HepG2 (cell line): Measurements from ENCODE around the gene SAMD4A. TPM values are rescaled to one million over a fixed set of nuclear protein-coding genes. Genes with fewer than 3 reads are reported as not detected.

Source experiments
- ATF7 ChIP-seq, 2 experiments: fragments of 450-650 bp in 1 of 2; sonication (generic) in 1 of 2; formaldehyde crosslinking in 1 of 2; IDR thresholded peaks; 2 replicates each; pipeline versions ENCODE4 v1.4.0 to v1.6.1; 2016 to 2020; ENCODE audit warnings: antibody characterized with exemption in 1 of 2, mild to moderate bottlenecking in 1 of 2, missing genetic modification reagents in 1 of 2
- BCLAF1 ChIP-seq: fragments of 450-650 bp; IDR thresholded peaks from 2 replicates; pipeline ENCODE4 v1.6.1; 2017; ENCODE audit warnings: mild to moderate bottlenecking
- CAMTA2 ChIP-seq: sonication (generic); formaldehyde crosslinking; IDR thresholded peaks from 2 replicates; pipeline ENCODE4 v1.4.0; 2020; ENCODE audit warnings: mild to moderate bottlenecking, missing genetic modification reagents, borderline replicate concordance
- EEA1 ChIP-seq: sonication (generic); formaldehyde crosslinking; IDR thresholded peaks from 2 replicates; pipeline ENCODE4 v1.5.1; 2020; ENCODE audit warnings: mild to moderate bottlenecking, missing genetic modification reagents, borderline replicate concordance
- GATAD1 ChIP-seq: IDR thresholded peaks from 2 replicates; pipeline ENCODE4 v1.6.1; 2016; ENCODE audit warnings: missing genetic modification reagents, missing compliant biosample characterization
- MAFF ChIP-seq: IDR thresholded peaks from 2 replicates; pipeline ENCODE4 v1.6.1; 2011; ENCODE audit warnings: low read depth, low read length, improper control_type of control experiment
- MLXIP ChIP-seq: sonication (generic); formaldehyde crosslinking; IDR thresholded peaks from 2 replicates; pipeline ENCODE4 v1.9.0; 2021; ENCODE audit warnings: missing genetic modification reagents, borderline replicate concordance
- PLRG1 ChIP-seq: fragments of 450-650 bp; conservative IDR thresholded peaks from 2 replicates; pipeline ENCODE4 v1.6.1; 2016
- POGK ChIP-seq: sonication (generic); formaldehyde crosslinking; conservative IDR thresholded peaks from 2 replicates; pipeline ENCODE4 v1.8.0; 2022; ENCODE audit warnings: mild to moderate bottlenecking, moderate library complexity, missing genetic modification reagents
- TBX2 ChIP-seq: sonication (generic); formaldehyde crosslinking; IDR thresholded peaks from 2 replicates; pipeline ENCODE4 v1.5.0; 2020; ENCODE audit warnings: missing genetic modification reagents, mild to moderate bottlenecking, borderline replicate concordance
- ZFP91 ChIP-seq: sonication (generic); formaldehyde crosslinking; IDR thresholded peaks from 2 replicates; pipeline ENCODE4 v1.9.0; 2022; ENCODE audit warnings: missing genetic modification reagents, mild to moderate bottlenecking, borderline replicate concordance
- ZNF577 ChIP-seq: sonication (generic); formaldehyde crosslinking; IDR thresholded peaks from 2 replicates; pipeline ENCODE4 v1.4.0; 2020; ENCODE audit warnings: mild to moderate bottlenecking, low read depth, missing genetic modification reagents, borderline replicate concordance
- polyA plus RNA-seq, 8 experiments: library from polyadenylated mRNA; depleted of rRNA in 3 of 8; stranded (reverse) in 7 of 8; unstranded in 1 of 8; fragments of >200 nt; fragmentation: Illumina TruSeq in 4 of 8; extraction: Trizol in 4 of 8; gene quantifications; 2 replicates each; pipeline versions ENCODE4 v1.2.1 to v1.2.3, GENCODE V29; 2011 to 2016; ENCODE audit warnings: low read depth in 4 of 8, missing spikeins in 1 of 8, mixed read lengths in 1 of 8; ENCODE audit not compliant: insufficient read depth in 1 of 8
- total RNA-seq, 5 experiments: library from RNA; depleted of rRNA; stranded (reverse); fragments of >200 nt; fragmentation: Illumina TruSeq; extraction: Trizol; gene quantifications; 2 replicates each; pipeline ENCODE4 v1.2.3, GENCODE V29; 2016; ENCODE audit warnings: low read depth in 1 of 5
- TF ChIP-seq, protein P1 (sequence below): sonication (generic); formaldehyde crosslinking; conservative IDR thresholded peaks from 2 replicates; pipeline ENCODE4 v1.4.0; 2020; ENCODE audit warnings: missing genetic modification reagents

Gene SAMD4A
- total and polyA plus RNA-seq, 2 of the 13 experiments (the other 11 are each of a cell fraction or from before 2014, with no cell fraction given): 11.8 to 13.0 TPM

- TF ChIP-seq ZFP91 (CRISPR knock-in tag): peak; percentile 93
- TF ChIP-seq MLXIP (CRISPR knock-in tag): no peak; the same call in 1 of the 2 replicates
- TF ChIP-seq GATAD1 (CRISPR knock-in tag): peak; percentile 8; the same call in 1 of the 2 replicates
- no peak for TF ChIP-seq CAMTA2 (CRISPR knock-in tag)
- no peak for TF ChIP-seq ATF7 (IDR thresholded peaks at IDR 0.05)
- no peak for TF ChIP-seq ATF7 (CRISPR knock-in tag; IDR thresholded peaks at IDR 0.05)
- no peak for TF ChIP-seq PLRG1
- no peak for TF ChIP-seq MAFF
- TF ChIP-seq BCLAF1: no peak
- TF ChIP-seq, protein P1, sequence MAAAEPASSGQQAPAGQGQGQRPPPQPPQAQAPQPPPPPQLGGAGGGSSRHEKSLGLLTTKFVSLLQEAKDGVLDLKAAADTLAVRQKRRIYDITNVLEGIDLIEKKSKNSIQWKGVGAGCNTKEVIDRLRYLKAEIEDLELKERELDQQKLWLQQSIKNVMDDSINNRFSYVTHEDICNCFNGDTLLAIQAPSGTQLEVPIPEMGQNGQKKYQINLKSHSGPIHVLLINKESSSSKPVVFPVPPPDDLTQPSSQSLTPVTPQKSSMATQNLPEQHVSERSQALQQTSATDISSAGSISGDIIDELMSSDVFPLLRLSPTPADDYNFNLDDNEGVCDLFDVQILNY (CRISPR knock-in tag): no peak
- TF ChIP-seq TBX2 (CRISPR knock-in tag): peak; percentile 96
- peak; percentile 78 for TF ChIP-seq POGK (CRISPR knock-in tag)
- no peak for TF ChIP-seq ZNF577
- peak; percentile 78 for TF ChIP-seq EEA1 (CRISPR knock-in tag)
These were observed 1.8 kb upstream of the SAMD4A start (continued) for GRCh38 chr14:54564868-54565784.
